Skeletal muscle tissue (tissue), 4 donors: ENCODE measurements around the gene ABCF3. TPM values are rescaled to one million over a fixed set of nuclear protein-coding genes. Genes with fewer than 3 reads are reported as not detected.
A peak's percentile ranks its signal among the peaks of the same experiment; 100 is the strongest.

Experiments
- H3K27ac ChIP-seq: one replicate; pipeline ENCODE4 v1.7.0; 2013; ENCODE audit warnings: mild to moderate bottlenecking, low read depth, low read length, inconsistent platforms
- H3K27me3 ChIP-seq, 3 donors: one replicate each; pipeline ENCODE4 v1.7.0; 2013; ENCODE audit warnings: low read length in 3 of 3; ENCODE audit not compliant: control insufficient read depth in 3 of 3, insufficient read depth in 3 of 3
- H3K36me3 ChIP-seq, 3 donors: one replicate each; pipeline ENCODE4 v1.7.0; 2013; ENCODE audit warnings: low read length in 3 of 3; ENCODE audit not compliant: control insufficient read depth in 3 of 3, insufficient read depth in 3 of 3
- H3K4me1 ChIP-seq, 3 donors: one replicate each; pipeline ENCODE4 v1.7.0; 2013; ENCODE audit warnings: low read length in 3 of 3, mild to moderate bottlenecking in 3 of 3; ENCODE audit not compliant: control insufficient read depth in 3 of 3, insufficient read depth in 3 of 3
- H3K4me3 ChIP-seq, 3 donors: one replicate each; pipeline ENCODE4 v1.7.0; 2013; ENCODE audit warnings: low read length in 3 of 3
- H3K9ac ChIP-seq, 3 donors: one replicate each; pipeline ENCODE4 v1.7.0; 2013; ENCODE audit warnings: low read length in 3 of 3, mild to moderate bottlenecking in 3 of 3, moderate library complexity in 2 of 3, low read depth in 1 of 3
- H3K9me3 ChIP-seq, 3 donors: one replicate each; pipeline ENCODE4 v1.7.0; 2013; ENCODE audit warnings: low read length in 3 of 3; ENCODE audit not compliant: control insufficient read depth in 3 of 3
- total RNA-seq: library from RNA; depleted of rRNA; stranded (reverse); fragments of >200 nt; gene quantifications from one replicate; pipeline ENCODE4 v1.2.3, GENCODE V29; 2014
- donor health status: Osteomylitis.

Gene ABCF3, protein sequence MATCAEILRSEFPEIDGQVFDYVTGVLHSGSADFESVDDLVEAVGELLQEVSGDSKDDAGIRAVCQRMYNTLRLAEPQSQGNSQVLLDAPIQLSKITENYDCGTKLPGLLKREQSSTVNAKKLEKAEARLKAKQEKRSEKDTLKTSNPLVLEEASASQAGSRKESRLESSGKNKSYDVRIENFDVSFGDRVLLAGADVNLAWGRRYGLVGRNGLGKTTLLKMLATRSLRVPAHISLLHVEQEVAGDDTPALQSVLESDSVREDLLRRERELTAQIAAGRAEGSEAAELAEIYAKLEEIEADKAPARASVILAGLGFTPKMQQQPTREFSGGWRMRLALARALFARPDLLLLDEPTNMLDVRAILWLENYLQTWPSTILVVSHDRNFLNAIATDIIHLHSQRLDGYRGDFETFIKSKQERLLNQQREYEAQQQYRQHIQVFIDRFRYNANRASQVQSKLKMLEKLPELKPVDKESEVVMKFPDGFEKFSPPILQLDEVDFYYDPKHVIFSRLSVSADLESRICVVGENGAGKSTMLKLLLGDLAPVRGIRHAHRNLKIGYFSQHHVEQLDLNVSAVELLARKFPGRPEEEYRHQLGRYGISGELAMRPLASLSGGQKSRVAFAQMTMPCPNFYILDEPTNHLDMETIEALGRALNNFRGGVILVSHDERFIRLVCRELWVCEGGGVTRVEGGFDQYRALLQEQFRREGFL
- total RNA-seq: 45.9 TPM

DNA sequence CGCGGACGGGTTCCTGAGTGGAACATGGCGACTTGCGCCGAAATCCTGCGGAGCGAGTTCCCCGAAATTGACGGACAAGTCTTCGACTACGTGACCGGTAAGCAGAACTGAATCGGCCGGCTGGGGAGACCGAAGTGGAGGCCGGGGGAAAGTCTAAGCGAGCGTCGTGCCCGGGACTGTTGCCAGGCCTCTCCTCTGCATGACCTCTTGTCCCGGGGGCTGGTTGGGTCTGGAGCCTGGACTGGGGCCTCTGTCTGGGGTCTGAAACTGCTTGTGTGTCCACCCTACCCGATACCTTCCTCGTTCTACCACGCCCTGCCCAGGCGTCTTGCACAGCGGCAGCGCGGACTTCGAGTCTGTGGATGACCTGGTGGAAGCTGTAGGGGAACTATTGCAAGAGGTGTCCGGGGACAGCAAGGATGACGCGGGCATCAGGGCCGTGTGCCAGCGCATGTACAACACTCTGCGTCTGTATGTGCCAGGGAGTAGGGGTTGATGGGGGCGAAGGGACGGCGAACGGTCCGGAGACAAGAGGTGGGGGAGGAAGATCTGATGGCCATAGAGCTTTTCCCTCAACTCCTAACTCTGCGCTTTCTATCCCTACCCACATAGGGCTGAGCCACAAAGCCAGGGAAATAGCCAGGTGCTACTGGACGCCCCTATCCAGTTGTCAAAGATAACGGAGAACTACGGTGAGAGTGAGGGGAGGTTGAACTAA lies at the start of gene ABCF3:
TSS of gene ABCF3 (plus strand) at position 16 of the 718 bp plus-strand sequence. CDS start at position 25, 9 bp downstream.
- H3K27me3 ChIP-seq: no peaks in the 10 kb centered on the region
- peak within 1 kb of the TSS; percentile 99 to 100 (median 100) for H3K4me3 ChIP-seq
- H3K9ac ChIP-seq: peak within 1 kb of the TSS; percentile 91 to 99 (median 98)
- peaks cover 59 to 71% (median 71%) of the 10 kb centered on the region in 3 donors for H3K36me3 ChIP-seq
- H3K9me3 ChIP-seq: no peaks in the 10 kb centered on the region
- peaks cover 28 to 41% (median 29%) of the 10 kb centered on the region in 3 donors for H3K4me1 ChIP-seq
- H3K27ac ChIP-seq: peak within 1 kb of the TSS; percentile 89

DNA sequence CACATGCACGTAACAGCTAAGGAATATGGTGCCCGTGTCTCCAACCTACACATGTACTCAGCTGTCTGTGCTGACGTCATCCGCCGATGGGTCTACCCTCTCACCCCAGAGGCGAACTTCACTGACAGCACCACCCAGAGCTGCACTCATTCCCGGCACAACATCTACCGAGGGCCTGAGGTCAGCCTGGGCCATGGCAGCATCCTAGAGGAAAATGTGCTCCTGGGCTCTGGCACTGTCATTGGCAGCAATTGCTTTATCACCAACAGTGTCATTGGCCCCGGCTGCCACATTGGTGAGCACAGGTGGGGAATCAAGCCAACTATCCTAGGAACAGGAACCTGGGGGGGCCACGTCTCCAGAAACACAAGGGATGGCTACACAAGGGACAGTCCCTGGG lies 45.6 kb upstream of the ABCF3 start:
- no peaks in the 10 kb centered on the region for H3K9me3 ChIP-seq
- no peak overlapping the region for H3K4me3 ChIP-seq
- H3K27me3 ChIP-seq: no peaks in the 10 kb centered on the region
- no peak overlapping the region for H3K27ac ChIP-seq
- no peak overlapping the region for H3K9ac ChIP-seq
- peaks cover 34 to 42% (median 35%) of the 10 kb centered on the region in 3 donors for H3K4me1 ChIP-seq
- H3K36me3 ChIP-seq: peaks cover 59% of the 10 kb centered on the region in 3 donors

DNA sequence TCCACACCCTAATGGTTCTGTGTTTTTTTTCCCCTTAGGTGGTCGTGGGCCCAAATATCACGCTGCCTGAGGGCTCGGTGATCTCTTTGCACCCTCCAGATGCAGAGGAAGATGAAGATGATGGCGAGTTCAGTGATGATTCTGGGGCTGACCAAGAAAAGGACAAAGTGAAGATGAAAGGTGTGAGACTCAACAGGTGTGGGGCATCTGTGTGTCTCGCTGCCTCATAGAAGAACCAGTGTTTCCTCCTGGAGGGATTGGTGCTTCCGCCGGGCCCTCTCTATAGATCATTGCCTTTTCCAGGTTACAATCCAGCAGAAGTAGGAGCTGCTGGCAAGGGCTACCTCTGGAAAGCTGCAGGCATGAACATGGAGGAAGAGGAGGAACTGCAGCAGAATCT lies 43.8 kb upstream of the ABCF3 start:
- Histone ChIP-seq H3K9me3 (no peaks in the 10 kb centered on the region), H3K36me3 (peaks cover 58 to 64% (median 61%) of the 10 kb centered on the region in 3 donors), H3K4me1 (peaks cover 24 to 32% (median 24%) of the 10 kb centered on the region in 3 donors), H3K9ac (no peak overlapping the region), H3K27me3 (no peaks in the 10 kb centered on the region), H3K27ac (no peak overlapping the region), H3K4me3 (no peak overlapping the region)

DNA sequence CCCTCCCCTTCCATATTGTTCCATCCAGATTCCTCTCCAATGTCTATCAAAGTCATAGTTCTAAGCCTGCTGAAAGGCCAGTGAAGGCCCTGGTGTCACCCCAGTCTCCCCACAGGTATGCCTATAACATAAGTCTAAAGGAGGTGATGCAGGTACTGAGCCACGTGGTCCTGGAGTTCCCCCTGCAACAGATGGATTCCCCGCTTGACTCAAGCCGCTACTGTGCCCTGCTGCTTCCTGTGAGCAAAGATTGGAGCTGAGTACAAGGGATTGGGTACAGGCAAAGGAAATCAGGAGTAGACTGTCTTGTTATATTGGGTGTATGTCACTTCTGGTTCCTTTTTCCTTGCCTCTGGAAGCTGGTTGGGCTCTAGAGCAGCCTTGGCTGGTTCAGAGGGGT lies 42.7 kb upstream of the ABCF3 start:
- Histone ChIP-seq H3K9ac (peak overlapping the region in 1 of 3 donors; percentile 10), H3K9me3 (no peaks in the 10 kb centered on the region), H3K36me3 (peaks cover 51 to 56% (median 53%) of the 10 kb centered on the region in 3 donors), H3K4me1 (peaks cover 21 to 26% (median 23%) of the 10 kb centered on the region in 3 donors), H3K4me3 (no peak overlapping the region), H3K27ac (no peak overlapping the region), H3K27me3 (no peaks in the 10 kb centered on the region)

DNA sequence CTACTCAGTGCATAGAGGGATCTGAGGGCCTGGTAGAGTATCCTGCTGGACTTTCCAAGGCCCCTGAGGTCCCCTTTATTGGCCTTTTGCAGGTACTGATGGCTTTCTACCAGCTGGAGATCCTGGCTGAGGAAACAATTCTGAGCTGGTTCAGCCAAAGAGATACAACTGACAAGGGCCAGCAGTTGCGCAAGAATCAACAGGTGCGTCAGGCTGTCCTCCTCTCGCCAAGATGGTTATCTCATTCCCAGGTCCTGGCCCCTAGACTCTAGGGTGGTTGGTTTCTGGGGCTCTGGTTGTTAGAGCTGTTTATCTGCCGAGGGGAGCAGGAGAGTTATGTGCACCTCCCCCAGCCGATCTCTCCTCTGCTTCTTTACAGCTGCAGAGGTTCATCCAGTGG lies 41.5 kb upstream of the ABCF3 start:
- H3K4me1 ChIP-seq: peaks cover 21 to 26% (median 23%) of the 10 kb centered on the region in 3 donors
- H3K9ac ChIP-seq: peak overlapping the region in 2 of 3 donors; percentile 34 to 40
- no peaks in the 10 kb centered on the region for H3K9me3 ChIP-seq
- H3K27me3 ChIP-seq: no peaks in the 10 kb centered on the region
- peaks cover 51 to 53% (median 52%) of the 10 kb centered on the region in 3 donors for H3K36me3 ChIP-seq
- H3K4me3 ChIP-seq: peak overlapping the region in 1 of 3 donors; percentile 33
- H3K27ac ChIP-seq: peak overlapping the region; percentile 48

DNA sequence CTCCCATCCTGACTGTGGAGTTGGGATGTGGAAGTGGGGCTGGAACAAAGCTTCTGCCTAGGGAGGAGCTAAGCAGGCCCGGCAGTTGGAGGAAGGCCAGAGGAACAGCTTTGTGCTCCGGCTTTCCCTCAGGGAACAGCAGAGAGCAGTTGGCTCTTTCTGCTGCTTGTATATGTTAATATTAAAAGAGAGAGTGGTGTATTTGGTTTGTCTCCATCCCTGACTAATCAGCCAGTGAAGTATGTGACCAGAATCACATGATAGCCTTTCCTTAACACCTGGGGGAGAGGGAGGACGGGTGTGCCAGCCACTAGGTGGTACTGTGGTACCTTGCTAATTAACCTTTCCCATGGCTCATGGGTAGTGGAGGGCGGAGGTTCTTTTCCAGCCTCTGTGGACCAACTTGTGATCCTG lies 40.9 kb upstream of the ABCF3 start:
- Histone ChIP-seq H3K27ac (peak overlapping the region; percentile 48), H3K36me3 (peaks cover 50 to 55% (median 51%) of the 10 kb centered on the region in 3 donors)

DNA sequence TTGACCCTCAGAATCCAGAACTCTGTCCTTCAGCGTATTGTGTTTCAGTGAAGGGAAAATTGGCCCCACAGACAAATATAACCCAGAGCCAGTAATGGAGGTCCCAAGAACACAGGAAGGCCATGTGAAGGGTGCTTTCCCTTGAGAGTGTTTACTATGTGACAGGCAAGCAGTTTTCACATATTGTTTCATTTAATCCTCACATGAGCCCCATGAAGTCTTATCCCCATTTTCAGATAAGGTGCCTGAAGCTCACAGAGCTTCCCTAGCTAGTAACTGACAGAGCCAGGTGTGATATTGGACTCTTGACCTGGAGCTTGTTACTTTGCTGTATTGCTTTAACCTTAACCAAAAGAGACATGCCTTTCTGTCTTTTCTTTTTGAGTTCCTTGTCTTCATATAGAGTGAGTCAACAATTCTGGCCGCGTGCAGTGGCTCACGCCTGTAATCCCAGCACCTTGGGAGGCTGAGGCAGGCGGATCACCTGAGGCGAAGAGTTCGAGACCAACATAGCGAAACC lies 40.2 kb upstream of the ABCF3 start:
- H3K4me3 ChIP-seq: no peak overlapping the region

More for the DNA sequence above, 40.9 kb upstream of the ABCF3 start:
- Histone ChIP-seq H3K9ac (peak overlapping the region in 1 of 3 donors; percentile 12), H3K27me3 (no peaks in the 10 kb centered on the region), H3K4me3 (peak overlapping the region in 1 of 3 donors; percentile 33), H3K4me1 (peaks cover 21 to 26% (median 23%) of the 10 kb centered on the region in 3 donors), H3K9me3 (no peaks in the 10 kb centered on the region)

DNA sequence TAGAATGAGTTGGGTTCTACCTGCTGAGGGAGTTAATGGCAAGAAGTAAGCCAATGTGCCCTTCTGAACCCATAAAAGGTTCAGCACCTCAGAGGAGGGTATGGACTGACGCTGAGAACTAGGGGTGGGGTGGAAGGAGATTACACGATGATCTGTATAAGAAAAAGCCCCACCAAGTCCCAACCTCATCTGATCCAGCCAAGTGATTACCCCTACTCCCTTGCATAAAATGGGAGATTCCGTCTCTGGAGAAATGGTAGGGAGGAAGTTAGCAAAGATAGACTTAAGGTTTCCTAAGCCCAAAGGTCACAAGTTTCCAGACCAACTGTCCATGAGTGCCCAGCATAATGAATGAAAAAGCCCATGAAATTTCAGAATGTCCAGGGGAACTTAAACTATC lies 37.9 kb upstream of the ABCF3 start:
- Histone ChIP-seq H3K9ac (no peak overlapping the region), H3K36me3 (peaks cover 22 to 28% (median 23%) of the 10 kb centered on the region in 3 donors), H3K27me3 (no peaks in the 10 kb centered on the region), H3K27ac (no peak overlapping the region), H3K4me1 (peaks cover 21 to 26% (median 23%) of the 10 kb centered on the region in 3 donors), H3K4me3 (no peak overlapping the region), H3K9me3 (no peaks in the 10 kb centered on the region)

More for the DNA sequence above, 40.2 kb upstream of the ABCF3 start:
- peak overlapping the region; percentile 48 for H3K27ac ChIP-seq
- H3K27me3 ChIP-seq: no peaks in the 10 kb centered on the region
- H3K36me3 ChIP-seq: peaks cover 43 to 49% (median 44%) of the 10 kb centered on the region in 3 donors
- H3K9me3 ChIP-seq: no peaks in the 10 kb centered on the region
- H3K4me1 ChIP-seq: peaks cover 21 to 26% (median 23%) of the 10 kb centered on the region in 3 donors
- H3K9ac ChIP-seq: no peak overlapping the region

DNA sequence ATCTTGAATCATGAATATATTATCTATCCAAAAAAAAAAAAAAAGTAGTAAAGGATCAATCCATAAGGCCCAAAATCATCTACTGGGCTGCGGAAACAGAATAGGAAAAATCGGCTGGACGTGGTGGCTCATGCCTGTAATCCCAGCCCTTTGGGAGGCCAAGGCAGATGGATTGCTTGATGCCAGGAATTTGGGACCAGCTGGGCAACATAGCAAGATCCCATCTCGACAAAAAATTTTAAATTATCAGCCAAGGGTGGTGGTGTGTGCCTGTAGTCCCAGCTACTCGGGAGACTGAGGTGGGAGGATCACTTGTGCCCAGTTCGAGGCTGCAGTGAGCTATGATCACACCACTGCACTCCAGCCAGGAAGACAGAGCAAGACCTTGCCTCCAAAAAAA lies 36.9 kb upstream of the ABCF3 start:
- H3K27me3 ChIP-seq: no peaks in the 10 kb centered on the region
- peaks cover 22 to 27% (median 26%) of the 10 kb centered on the region in 3 donors for H3K4me1 ChIP-seq
- no peaks in the 10 kb centered on the region for H3K9me3 ChIP-seq
- no peak overlapping the region for H3K4me3 ChIP-seq
- H3K27ac ChIP-seq: no peak overlapping the region
- peaks cover 11 to 17% (median 13%) of the 10 kb centered on the region in 3 donors for H3K36me3 ChIP-seq
- H3K9ac ChIP-seq: no peak overlapping the region
